C4-2B (cell line): ENCODE measurements around the gene DTD2.

ENCODE experiments used
- H3K27ac ChIP-seq: fragments of 450-650 bp; 2 replicates; pipeline ENCODE4 v1.5.1; 2017
- ZFX ChIP-seq: fragments of 450-650 bp; IDR thresholded peaks from 2 replicates; pipeline ENCODE4 v1.6.1; 2017
- TF ChIP-seq, protein P1 (sequence below): fragments of 450-650 bp; conservative IDR thresholded peaks from 2 replicates; pipeline ENCODE4 v1.5.1; 2017; ENCODE audit warnings: mild to moderate bottlenecking

Gene DTD2

DNA sequence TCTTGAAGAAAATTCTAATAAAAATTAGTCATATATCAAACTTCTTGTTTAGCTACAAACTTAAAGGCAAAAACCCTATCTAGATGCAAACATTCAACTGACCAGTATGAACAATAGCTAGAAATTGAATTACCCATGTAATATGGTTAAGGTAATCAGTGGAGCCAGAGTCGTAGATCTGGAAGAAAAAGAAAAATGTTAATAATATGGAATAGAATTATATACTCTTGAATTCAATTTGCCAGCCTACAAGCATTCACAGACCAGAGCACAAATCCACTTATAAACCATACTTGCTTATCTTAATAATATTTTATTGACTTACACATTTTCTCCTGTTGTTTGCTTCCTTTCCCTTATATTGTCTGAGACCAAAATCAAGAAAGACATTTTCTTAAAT is 29.3 kb downstream of the DTD2 start:
- no peak overlapping the region for H3K27ac ChIP-seq
- TF ChIP-seq, protein P1, sequence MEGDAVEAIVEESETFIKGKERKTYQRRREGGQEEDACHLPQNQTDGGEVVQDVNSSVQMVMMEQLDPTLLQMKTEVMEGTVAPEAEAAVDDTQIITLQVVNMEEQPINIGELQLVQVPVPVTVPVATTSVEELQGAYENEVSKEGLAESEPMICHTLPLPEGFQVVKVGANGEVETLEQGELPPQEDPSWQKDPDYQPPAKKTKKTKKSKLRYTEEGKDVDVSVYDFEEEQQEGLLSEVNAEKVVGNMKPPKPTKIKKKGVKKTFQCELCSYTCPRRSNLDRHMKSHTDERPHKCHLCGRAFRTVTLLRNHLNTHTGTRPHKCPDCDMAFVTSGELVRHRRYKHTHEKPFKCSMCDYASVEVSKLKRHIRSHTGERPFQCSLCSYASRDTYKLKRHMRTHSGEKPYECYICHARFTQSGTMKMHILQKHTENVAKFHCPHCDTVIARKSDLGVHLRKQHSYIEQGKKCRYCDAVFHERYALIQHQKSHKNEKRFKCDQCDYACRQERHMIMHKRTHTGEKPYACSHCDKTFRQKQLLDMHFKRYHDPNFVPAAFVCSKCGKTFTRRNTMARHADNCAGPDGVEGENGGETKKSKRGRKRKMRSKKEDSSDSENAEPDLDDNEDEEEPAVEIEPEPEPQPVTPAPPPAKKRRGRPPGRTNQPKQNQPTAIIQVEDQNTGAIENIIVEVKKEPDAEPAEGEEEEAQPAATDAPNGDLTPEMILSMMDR, result no peak
- TF ChIP-seq ZFX, result no peak

DNA sequence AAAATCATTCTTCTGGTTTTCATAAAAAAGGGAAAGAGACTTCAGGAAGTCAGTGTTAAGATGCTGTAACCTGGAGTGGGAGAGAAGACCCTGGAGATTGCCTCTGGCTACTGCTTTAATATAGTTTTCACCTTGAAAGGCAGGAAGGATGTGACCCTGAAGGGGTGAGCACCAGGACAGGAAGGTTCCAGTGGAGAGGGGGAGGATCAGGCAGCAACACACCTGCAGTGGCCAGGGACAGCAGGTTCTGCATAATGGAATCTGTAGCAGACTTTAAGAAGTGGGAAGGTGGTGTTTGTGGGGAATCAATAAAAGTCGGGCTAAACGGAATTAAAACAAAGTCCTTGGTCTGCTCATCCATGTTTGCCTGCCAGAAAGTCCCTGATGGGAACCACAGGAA is 30.6 kb downstream of the DTD2 start:
- TF ChIP-seq ZFX, result no peak
- TF ChIP-seq, protein P1, result no peak
- H3K27ac ChIP-seq, result no peak overlapping the region

DNA sequence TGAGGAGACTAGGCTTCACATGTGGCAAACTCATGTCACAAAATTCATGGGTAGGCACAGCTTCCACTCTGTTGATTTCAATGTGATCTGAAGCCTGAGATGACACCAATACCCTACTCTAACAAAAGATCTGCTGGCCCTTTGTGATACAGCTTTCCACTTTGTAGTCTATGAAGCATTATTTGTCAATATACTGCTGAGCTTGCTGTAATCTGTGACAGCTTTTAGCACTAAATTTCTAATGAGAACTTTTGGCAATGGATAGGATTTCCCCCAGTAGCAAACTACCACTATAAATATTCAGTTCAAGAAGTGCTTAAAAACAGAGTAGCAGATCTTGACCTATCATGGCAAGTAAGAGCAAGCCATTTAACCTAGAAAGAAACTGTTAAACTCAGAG is 31.4 kb downstream of the DTD2 start:
- no peak for TF ChIP-seq ZFX
- TF ChIP-seq, protein P1, result no peak
- H3K27ac ChIP-seq, result no peak overlapping the region

DNA sequence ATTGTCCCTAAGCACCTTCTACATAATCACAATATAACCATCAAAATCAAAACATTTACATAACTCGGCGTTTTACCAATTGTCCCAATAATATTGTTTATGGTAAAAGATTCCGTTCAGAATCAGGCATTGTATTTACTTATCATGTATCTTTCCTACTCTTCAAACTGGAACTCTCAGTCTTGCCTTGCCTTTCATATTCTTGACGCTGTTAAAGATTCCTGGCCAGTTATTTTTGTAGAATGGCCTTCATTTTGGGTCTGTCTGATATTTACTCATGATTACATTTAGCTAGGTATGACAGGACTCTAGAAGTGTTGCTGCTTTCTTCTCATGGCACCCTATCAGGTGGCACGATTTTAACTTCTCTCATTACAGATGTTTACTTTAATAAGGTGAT is 36.1 kb downstream of the DTD2 start:
- no peak overlapping the region for H3K27ac ChIP-seq
- no peak for TF ChIP-seq ZFX
- TF ChIP-seq, protein P1, result no peak

DNA sequence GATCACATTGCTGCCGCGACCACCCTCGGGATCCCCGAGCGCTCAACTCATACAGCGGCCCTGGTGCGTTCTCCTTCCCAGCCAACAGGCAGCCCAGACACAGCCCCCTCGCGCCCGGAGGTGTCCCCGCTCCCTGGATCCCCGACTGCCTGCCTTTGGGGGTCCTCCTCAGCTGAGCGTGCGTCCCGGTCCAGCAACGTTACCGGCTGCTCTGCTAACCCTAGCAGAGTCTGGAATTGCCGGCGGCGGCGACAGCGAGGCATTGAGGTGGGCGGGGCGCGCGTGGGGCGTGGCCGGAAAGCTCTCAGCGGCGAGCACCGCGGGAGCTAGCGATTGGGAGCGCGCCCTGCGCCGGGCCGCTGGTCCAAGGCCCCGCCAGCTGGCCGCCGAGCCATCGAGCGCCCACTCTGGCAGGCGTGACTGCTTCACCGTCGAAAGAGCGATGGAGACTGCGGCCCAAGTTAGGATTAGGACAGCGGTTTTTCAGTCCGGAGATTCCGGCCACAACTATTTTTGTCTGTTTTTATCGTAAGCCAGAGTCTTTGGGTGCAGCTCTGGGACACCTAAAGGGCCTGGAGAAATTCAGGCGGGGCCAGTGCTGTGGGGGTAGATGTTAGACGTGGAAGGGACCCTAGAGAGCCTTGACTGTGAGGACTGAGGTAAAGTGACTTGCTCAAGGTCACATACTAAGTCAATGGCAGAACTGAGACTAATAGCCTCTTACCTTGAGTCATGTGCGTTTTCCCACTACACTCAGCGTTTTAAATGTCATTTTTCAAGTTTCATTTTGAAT is 36.8 kb downstream of the DTD2 start, which contains the start of gene HEATR5A:
HEATR5A (minus strand) TSS at position 232 of the 793 bp plus-strand sequence. CDS start 17,575 bp downstream, outside the sequence.
- TF ChIP-seq ZFX, result peak; percentile 74
- TF ChIP-seq, protein P1, result peak; percentile 35
- H3K27ac ChIP-seq, result peak within 1 kb of the TSS; percentile 71

DNA sequence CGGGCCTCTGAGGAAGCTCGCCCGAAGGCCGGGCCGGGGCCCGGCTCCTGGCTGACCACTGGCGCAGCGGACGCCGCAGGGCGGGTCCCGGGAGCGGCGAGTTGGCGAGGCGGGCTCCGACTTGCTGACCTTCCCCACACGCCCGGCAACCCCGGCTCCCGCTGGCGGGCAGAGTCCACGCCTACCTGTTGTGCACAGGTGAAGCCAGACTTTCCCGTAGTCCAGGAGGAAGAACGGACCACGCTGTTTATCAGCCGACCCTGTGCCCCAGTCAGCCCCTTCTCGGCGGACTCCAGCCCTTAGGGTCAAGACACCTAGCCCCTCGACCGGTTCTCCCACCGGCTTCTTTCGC is 37.4 kb downstream of the DTD2 start:
- TF ChIP-seq ZFX, result no peak
- TF ChIP-seq, protein P1, result no peak
- peak overlapping the region; percentile 71 for H3K27ac ChIP-seq

DNA sequence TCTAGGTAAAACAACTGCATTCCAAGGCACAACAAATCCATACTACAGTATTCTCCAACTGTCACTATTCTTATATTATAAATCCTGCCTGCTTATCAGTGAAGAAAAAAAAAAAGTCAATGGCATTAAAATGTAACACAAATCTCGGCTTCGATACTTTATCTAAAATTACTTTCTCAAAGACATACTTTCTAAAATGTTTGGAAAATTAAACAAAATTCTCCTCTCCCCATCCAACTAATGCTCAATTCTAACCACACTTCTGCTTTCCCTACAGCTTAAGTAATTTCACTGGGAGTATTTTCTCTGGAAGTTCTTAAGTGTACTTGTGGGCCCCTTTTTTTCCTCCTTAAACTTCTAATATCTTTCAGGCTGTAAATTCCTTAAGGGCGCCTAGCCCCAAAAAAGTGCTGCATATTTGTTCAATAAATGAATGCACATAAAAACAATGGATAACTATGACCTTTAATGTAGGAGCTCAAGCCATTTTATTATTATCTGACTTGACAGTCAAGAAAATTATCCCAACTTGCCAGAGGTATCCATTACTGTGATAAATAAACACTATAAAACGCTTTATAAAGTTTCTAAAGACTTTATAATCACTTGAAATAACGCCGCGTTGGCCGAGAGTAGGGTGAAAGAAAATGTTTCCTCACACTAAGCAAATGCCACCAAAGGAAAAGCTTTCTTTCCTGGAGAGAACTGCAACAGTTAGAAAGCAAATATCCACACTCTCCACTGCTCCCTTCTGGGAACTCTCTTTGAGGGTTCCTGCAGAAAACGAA is 37.9 kb downstream of the DTD2 start:
- TF ChIP-seq, protein P1, result no peak
- TF ChIP-seq ZFX, result no peak
- H3K27ac ChIP-seq, result peak overlapping the region; percentile 71
